ENCODE results near the gene GALT.

GALT gene

DNA sequence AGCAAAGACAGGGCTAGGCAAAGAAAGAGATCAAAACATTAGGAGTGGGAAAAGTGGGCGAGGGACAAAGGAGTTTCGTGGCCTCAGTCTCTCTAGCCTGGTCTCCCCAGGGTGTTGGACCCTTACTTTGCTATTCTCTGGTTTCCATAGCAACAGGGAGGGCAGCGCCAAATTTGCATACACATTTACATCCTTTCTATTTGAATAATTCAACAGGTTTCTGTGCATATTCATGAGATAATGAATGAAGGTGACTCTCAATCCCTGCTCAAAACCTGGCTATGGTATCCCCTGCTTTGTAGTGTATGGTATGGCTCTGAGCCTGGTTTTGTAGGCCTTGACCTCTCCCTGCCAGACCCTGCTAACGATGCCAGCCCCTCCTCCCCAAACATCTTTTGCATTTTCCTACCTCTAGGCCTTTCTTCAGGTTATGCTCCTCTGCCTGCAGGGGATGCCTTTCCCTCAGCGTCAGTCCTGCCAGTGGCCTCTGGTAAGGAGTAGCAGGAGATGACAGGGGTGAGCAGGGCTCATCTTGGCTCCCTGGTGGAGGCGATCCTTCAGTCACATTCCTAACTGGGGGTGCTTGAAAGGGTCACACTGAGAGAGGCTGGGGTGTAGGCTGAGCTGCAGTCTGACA, 44.4 kb upstream of the GALT start:
- no peaks in the 10 kb centered on the region for H3K9me2 ChIP-seq (replicated peaks; ENCODE audit: control insufficient read depth, low read length)
- TF ChIP-seq EZH2phosphoT487 (IDR thresholded peaks at IDR 0.05; ENCODE audit: borderline replicate concordance, low read length): no peak
- TF ChIP-seq, protein P1, sequence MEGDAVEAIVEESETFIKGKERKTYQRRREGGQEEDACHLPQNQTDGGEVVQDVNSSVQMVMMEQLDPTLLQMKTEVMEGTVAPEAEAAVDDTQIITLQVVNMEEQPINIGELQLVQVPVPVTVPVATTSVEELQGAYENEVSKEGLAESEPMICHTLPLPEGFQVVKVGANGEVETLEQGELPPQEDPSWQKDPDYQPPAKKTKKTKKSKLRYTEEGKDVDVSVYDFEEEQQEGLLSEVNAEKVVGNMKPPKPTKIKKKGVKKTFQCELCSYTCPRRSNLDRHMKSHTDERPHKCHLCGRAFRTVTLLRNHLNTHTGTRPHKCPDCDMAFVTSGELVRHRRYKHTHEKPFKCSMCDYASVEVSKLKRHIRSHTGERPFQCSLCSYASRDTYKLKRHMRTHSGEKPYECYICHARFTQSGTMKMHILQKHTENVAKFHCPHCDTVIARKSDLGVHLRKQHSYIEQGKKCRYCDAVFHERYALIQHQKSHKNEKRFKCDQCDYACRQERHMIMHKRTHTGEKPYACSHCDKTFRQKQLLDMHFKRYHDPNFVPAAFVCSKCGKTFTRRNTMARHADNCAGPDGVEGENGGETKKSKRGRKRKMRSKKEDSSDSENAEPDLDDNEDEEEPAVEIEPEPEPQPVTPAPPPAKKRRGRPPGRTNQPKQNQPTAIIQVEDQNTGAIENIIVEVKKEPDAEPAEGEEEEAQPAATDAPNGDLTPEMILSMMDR (IDR thresholded peaks at IDR 0.05; ENCODE audit: low read depth, low read length, poor library complexity, severe bottlenecking): no peak
- H3K79me2 ChIP-seq (ENCODE audit: control insufficient read depth, low read length): no peaks in the 10 kb centered on the region
- H3K27me3 ChIP-seq (ENCODE audit: control insufficient read depth, low read length): no peaks in the 10 kb centered on the region
- H3K4me3 ChIP-seq (ENCODE audit: low read length): no peak overlapping the region
- no peak overlapping the region for H3K27ac ChIP-seq (ENCODE audit: low read depth, low read length)
- no peaks in the 10 kb centered on the region for H3K36me3 ChIP-seq (ENCODE audit: control insufficient read depth, low read length)
- H3F3A ChIP-seq (ENCODE audit: control insufficient read depth, insufficient read depth): no peaks in the 10 kb centered on the region
- H3K4me1 ChIP-seq (ENCODE audit: control insufficient read depth, low read length): no peaks in the 10 kb centered on the region
- H4K20me1 ChIP-seq (ENCODE audit: control insufficient read depth, insufficient read depth, low read depth, low read length): no peaks in the 10 kb centered on the region
- no peaks in the 10 kb centered on the region for H3K9me3 ChIP-seq (ENCODE audit: control insufficient read depth, insufficient read depth, low read length)
- H3K4me2 ChIP-seq (ENCODE audit: low read length): no peak overlapping the region

- H3K9me2 ChIP-seq (replicated peaks; ENCODE audit: control insufficient read depth, low read length): no peaks in the 10 kb centered on the region
- H3F3A ChIP-seq (ENCODE audit: control insufficient read depth, insufficient read depth): no peaks in the 10 kb centered on the region
- H3K36me3 ChIP-seq (ENCODE audit: control insufficient read depth, low read length): no peaks in the 10 kb centered on the region
- H3K4me1 ChIP-seq (ENCODE audit: control insufficient read depth, low read length): no peaks in the 10 kb centered on the region
- no peak overlapping the region for H3K27ac ChIP-seq (ENCODE audit: low read depth, low read length)
- no peak overlapping the region for H3K4me2 ChIP-seq (ENCODE audit: low read length)
- H3K27me3 ChIP-seq (ENCODE audit: control insufficient read depth, low read length): no peaks in the 10 kb centered on the region
- TF ChIP-seq, protein P1 (IDR thresholded peaks at IDR 0.05; ENCODE audit: low read depth, low read length, poor library complexity, severe bottlenecking): peak; percentile 96
- no peak for TF ChIP-seq EZH2phosphoT487 (IDR thresholded peaks at IDR 0.05; ENCODE audit: borderline replicate concordance, low read length)
- no peaks in the 10 kb centered on the region for H3K9me3 ChIP-seq (ENCODE audit: control insufficient read depth, insufficient read depth, low read length)
- H3K79me2 ChIP-seq (ENCODE audit: control insufficient read depth, low read length): no peaks in the 10 kb centered on the region
- no peak overlapping the region for H3K4me3 ChIP-seq (ENCODE audit: low read length)
- no peaks in the 10 kb centered on the region for H4K20me1 ChIP-seq (ENCODE audit: control insufficient read depth, insufficient read depth, low read depth, low read length)
Observed at GRCh38 chr9:34603610-34604231, 42.8 kb upstream of the GALT start.

- no peak for TF ChIP-seq EZH2phosphoT487 (IDR thresholded peaks at IDR 0.05; ENCODE audit: borderline replicate concordance, low read length)
- TF ChIP-seq, protein P1 (IDR thresholded peaks at IDR 0.05; ENCODE audit: low read depth, low read length, poor library complexity, severe bottlenecking): no peak
- H3K4me3 ChIP-seq (ENCODE audit: low read length): no peak overlapping the region
- peaks cover 8% of the 10 kb centered on the region; the same call in 1 of the 2 replicates for H3K36me3 ChIP-seq (ENCODE audit: control insufficient read depth, low read length)
- H3K9me2 ChIP-seq (replicated peaks; ENCODE audit: control insufficient read depth, low read length): no peaks in the 10 kb centered on the region
- H3K4me1 ChIP-seq (ENCODE audit: control insufficient read depth, low read length): peaks cover 10% of the 10 kb centered on the region
- H3F3A ChIP-seq (ENCODE audit: control insufficient read depth, insufficient read depth): no peaks in the 10 kb centered on the region
- H4K20me1 ChIP-seq (ENCODE audit: control insufficient read depth, insufficient read depth, low read depth, low read length): no peaks in the 10 kb centered on the region
- no peaks in the 10 kb centered on the region for H3K9me3 ChIP-seq (ENCODE audit: control insufficient read depth, insufficient read depth, low read length)
- H3K79me2 ChIP-seq (ENCODE audit: control insufficient read depth, low read length): peaks cover 12% of the 10 kb centered on the region
- no peak overlapping the region for H3K27ac ChIP-seq (ENCODE audit: low read depth, low read length)
- H3K27me3 ChIP-seq (ENCODE audit: control insufficient read depth, low read length): no peaks in the 10 kb centered on the region
- H3K4me2 ChIP-seq (ENCODE audit: low read length): no peak overlapping the region
Observed at GRCh38 chr9:34606190-34606589, 40.3 kb upstream of the GALT start.

Measured in DOHH2 (cell line).